Endometrium (tissue), 2 donors: ENCODE results near the gene SLC25A27.

Source experiments
- FAIRE-seq: peaks from 2 replicates; lab custom pipeline; 2012; peaks lifted over from hg19 to GRCh38; lab: Jason Lieb, UNC
- donor health status: control.
- donor health status: control.

Gene SLC25A27

DNA sequence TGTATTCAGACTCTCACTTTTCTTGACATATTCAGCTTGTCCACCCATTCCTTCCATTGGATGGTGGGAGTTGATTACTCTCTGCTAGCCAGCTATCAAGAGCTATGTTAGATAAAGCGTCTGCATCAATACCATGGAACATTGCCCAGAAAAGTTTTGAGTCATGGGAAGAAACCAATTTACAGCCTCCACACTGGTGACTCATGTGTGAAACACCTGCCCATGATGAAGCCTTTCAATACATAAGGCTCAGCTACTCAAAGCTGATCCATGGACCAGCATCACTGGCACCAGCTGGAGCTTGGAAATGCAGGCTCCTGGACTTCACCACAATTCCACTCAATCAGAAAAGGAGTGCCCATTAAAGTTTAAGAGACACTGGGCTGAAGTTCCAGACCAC, 66.3 kb downstream of the SLC25A27 start:
- FAIRE-seq = no peak

- no peak for FAIRE-seq
These were observed 67.6 kb downstream of the SLC25A27 start for GRCh38 chr6:46720401-46720800.
